Measurements from ENCODE around the gene CLASP1. TPM values are rescaled to one million over a fixed set of nuclear protein-coding genes. Genes with fewer than 3 reads are reported as not detected.

Gene CLASP1
- total and polyA plus RNA-seq, 2 donors (not counting 3 experiments of a cell fraction or from before 2014, with no cell fraction given), result 10.0 to 57.9 TPM

DNA sequence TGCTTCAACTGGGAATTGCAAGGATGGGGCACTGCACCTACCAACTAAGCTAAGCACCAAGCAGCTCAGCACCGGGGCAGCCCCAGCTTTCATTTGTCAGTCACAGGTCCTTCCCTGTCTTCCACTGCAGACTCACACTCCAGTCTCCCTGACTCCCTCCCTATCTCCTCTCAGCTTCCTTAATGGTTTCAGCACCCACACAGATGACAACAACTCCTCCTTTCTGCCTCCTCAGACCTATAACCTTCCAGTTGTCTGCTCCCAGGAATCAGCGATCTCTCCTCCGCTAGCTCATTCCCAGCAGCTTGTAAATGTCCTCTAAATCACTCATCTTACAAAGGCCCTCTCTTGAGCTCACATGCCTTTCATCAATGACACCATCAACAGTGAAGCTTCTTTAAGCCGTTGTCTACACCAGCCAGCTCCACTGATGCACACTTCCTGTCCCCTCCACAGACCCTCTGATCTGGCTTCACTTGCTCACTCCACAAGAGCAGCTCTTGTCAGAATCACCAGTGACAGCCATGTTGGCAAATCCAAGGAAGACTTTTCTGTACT lies 32.1 kb downstream of the CLASP1 start:
- BruUV-seq (replicated peaks), result no TSS peak
- POLR2A ChIA-PET, result no interaction called here
- H3K9me3 ChIP-seq (replicated peaks; ENCODE audit: control insufficient read depth, insufficient read depth, low read length), result no peaks in the 10 kb centered on the region
- peaks cover 2% of the 10 kb centered on the region for H4K20me1 ChIP-seq (replicated peaks; ENCODE audit: control insufficient read depth, extremely low read depth, insufficient read depth, low read length)
- H3K79me2 ChIP-seq (ENCODE audit: control insufficient read depth, insufficient read depth, low read length), result peaks cover 23% of the 10 kb centered on the region
- intact Hi-C loops (cut with micrococcal nuclease), result no loop called here
- CTCF ChIA-PET, result no interaction called here
- H3K27ac ChIP-seq (ENCODE audit: insufficient read depth, low read depth, low read length), result no peak overlapping the region
- H3K9me1 ChIP-seq (replicated peaks; ENCODE audit: control insufficient read depth, extremely low read depth, insufficient read depth, low read length), result no peaks in the 10 kb centered on the region
- H3K4me3 ChIP-seq (replicated peaks in 1 of 3; ENCODE audit: insufficient read depth in 1 of 3, low read depth in 1 of 3, low read length in 3 of 3), result no peak overlapping the region
- H3K27me3 ChIP-seq (ENCODE audit: control insufficient read depth in 2 of 2, insufficient read depth in 2 of 2, low read length in 2 of 2), result no peaks in the 10 kb centered on the region
- TF ChIP-seq, protein P1, sequence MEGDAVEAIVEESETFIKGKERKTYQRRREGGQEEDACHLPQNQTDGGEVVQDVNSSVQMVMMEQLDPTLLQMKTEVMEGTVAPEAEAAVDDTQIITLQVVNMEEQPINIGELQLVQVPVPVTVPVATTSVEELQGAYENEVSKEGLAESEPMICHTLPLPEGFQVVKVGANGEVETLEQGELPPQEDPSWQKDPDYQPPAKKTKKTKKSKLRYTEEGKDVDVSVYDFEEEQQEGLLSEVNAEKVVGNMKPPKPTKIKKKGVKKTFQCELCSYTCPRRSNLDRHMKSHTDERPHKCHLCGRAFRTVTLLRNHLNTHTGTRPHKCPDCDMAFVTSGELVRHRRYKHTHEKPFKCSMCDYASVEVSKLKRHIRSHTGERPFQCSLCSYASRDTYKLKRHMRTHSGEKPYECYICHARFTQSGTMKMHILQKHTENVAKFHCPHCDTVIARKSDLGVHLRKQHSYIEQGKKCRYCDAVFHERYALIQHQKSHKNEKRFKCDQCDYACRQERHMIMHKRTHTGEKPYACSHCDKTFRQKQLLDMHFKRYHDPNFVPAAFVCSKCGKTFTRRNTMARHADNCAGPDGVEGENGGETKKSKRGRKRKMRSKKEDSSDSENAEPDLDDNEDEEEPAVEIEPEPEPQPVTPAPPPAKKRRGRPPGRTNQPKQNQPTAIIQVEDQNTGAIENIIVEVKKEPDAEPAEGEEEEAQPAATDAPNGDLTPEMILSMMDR (IDR thresholded peaks at IDR 0.05; ENCODE audit: extremely low read depth in 1 of 2, insufficient read depth in 1 of 2, low read depth in 1 of 2, low read length in 2 of 2), result no peak
- TF ChIP-seq POLR2AphosphoS5 (IDR thresholded peaks at IDR 0.05; ENCODE audit: insufficient read depth, low read depth, low read length), result no peak
- TF ChIP-seq GATA2 (IDR thresholded peaks at IDR 0.05; ENCODE audit: insufficient read depth, insufficient read length, low read depth, low read length), result no peak
- TF ChIP-seq MYC (IDR thresholded peaks at IDR 0.05; ENCODE audit: low read depth, low read length), result no peak
- TF ChIP-seq JUN (IDR thresholded peaks at IDR 0.05; ENCODE audit: borderline replicate concordance, insufficient read depth, insufficient read length, low read depth), result no peak
- TF ChIP-seq, protein P2, sequence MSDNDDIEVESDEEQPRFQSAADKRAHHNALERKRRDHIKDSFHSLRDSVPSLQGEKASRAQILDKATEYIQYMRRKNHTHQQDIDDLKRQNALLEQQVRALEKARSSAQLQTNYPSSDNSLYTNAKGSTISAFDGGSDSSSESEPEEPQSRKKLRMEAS (IDR thresholded peaks at IDR 0.05; ENCODE audit: insufficient read depth, insufficient read length), result no peak
- TF ChIP-seq EZH2 (IDR thresholded peaks at IDR 0.05; ENCODE audit: borderline replicate concordance, low read depth, low read length, severe bottlenecking), result no peak
- TF ChIP-seq FOS (IDR thresholded peaks at IDR 0.05; ENCODE audit: borderline replicate concordance, insufficient read depth, low read length), result no peak
- TF ChIP-seq POLR2A (IDR thresholded peaks at IDR 0.05; ENCODE audit: low read depth, low read length), result no peak
- dilution Hi-C loops (cut with MboI; ENCODE audit: extremely low pct_ligation_motif_present, low sequenced_read_pairs), result no loop called here
- H3K4me1 ChIP-seq (ENCODE audit: control insufficient read depth, extremely low read depth, insufficient read depth, low read length), result peaks cover 16% of the 10 kb centered on the region
- H3K36me3 ChIP-seq (ENCODE audit: control insufficient read depth in 2 of 2, extremely low read depth in 1 of 2, insufficient read depth in 2 of 2, low read length in 2 of 2), result no peaks in the 10 kb centered on the region
- H3K9ac ChIP-seq (replicated peaks; ENCODE audit: extremely low read depth, insufficient read depth, low read length), result no peak overlapping the region
- no peak overlapping the region for H2AFZ ChIP-seq (ENCODE audit: low read depth, low read length)
- FAIRE-seq (no peak), DNase-seq (ENCODE audit: low read depth, low spot score) (no peak)
- no peak overlapping the region for H3K4me2 ChIP-seq (ENCODE audit: insufficient read depth, low read length)

Measured in endothelial cell of umbilical vein (primary cell).